ENCODE data around the gene CYP2A7.
"Not testable (repeated sequence)": the region's sequence is repeated elsewhere in the genome, so short reads cannot be mapped to it uniquely, and the experiment has no call there.

The CYP2A7 gene

GRCh38 chr19:40843653-40844052 lies 38.4 kb downstream of the CYP2A7 start:
- H3K4me1 ChIP-seq; H3K36me3 ChIP-seq (replicated peaks); DNase-seq (ENCODE audit: low spot score in 2 of 2); H3K9me3 ChIP-seq; in situ Hi-C loops (cut with MboI; ENCODE audit: low sequenced_read_pairs); H3K4me3 ChIP-seq; H3K27me3 ChIP-seq (ENCODE audit: low read depth): not testable (repeated sequence)

DNA sequence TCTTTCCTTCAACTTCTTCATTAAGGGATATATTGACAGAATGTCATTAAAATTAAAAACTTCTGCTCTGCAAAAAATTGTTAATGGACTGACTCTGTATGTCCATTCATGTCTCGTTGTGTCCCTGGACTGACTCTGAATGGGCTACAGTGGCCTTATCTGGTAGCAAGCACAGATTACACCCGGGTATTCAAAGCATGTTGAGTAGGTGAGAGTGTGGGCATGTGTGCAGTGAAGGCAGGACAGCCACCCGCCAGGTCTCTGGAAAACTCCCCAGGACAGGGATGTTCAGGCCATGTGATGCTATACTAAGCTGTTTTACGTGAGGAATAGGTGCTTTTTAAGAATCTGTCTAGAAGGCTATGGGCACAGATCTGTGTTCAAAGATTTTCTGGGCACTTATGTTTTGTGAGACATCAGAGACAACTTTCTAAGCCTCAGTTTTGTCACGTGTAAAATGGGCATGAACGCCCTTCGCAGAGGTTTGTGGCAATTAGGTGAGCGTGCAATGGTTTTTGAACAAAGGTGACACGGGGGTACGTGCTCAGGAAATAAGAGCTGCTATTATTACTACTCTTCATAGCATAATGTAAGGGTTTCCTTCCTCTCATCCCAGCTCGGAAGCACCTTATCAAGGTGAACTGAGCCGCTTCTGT lies 38.9 kb downstream of the CYP2A7 start:
- in situ Hi-C loops (cut with MboI; ENCODE audit: low sequenced_read_pairs); H3K4me3 ChIP-seq; H3K36me3 ChIP-seq (replicated peaks); H3K27me3 ChIP-seq (ENCODE audit: low read depth); H3K4me1 ChIP-seq; H3K9me3 ChIP-seq; DNase-seq (ENCODE audit: low spot score in 2 of 2): not testable (repeated sequence)

GRCh38 chr19:40842012-40842411 lies 40.0 kb downstream of the CYP2A7 start:
- H3K4me1 ChIP-seq; H3K36me3 ChIP-seq (replicated peaks); in situ Hi-C loops (cut with MboI; ENCODE audit: low sequenced_read_pairs); DNase-seq (ENCODE audit: low spot score in 2 of 2); H3K27me3 ChIP-seq (ENCODE audit: low read depth); H3K4me3 ChIP-seq; H3K9me3 ChIP-seq: not testable (repeated sequence)

GRCh38 chr19:40838477-40838876 lies 43.6 kb downstream of the CYP2A7 start:
- H3K4me1 ChIP-seq; H3K4me3 ChIP-seq; DNase-seq (ENCODE audit: low spot score in 2 of 2); H3K27me3 ChIP-seq (ENCODE audit: low read depth); H3K9me3 ChIP-seq; in situ Hi-C loops (cut with MboI; ENCODE audit: low sequenced_read_pairs); H3K36me3 ChIP-seq (replicated peaks): not testable (repeated sequence)

DNA sequence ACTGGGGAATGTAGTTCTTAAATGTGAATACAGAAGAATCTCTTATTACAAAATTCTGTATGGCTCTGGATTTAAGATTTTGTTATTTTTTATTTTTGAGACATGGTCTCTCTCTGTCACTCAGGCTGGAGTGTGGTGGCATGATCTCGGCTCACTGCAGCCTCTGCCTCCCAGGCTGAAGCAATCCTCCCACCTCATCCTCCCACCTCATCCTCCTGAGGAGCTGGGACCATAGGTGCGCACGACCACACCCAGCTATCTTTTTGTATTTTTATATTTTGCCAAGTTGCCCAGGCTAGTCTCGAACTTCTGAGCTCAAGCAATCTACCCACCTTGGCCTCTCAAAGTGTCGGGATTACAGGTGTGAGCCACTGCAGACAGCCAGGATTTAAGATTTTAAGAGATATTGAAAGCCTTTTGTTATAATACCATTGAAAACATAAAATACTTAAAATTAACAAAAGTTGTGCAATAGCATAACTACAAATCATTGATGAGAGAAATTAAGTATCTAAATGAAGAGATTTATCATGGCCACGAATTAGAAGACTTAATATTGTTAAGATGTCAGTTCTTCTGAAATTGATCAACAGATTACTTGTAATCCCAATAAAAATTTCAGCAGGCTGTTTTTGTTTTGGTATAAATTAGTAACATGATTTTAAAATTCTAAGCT lies 45.1 kb downstream of the CYP2A7 start:
- H3K27me3 ChIP-seq (ENCODE audit: low read depth) = no peaks in the 10 kb centered on the region
- no peaks in the 10 kb centered on the region for H3K9me3 ChIP-seq
- no peaks in the 10 kb centered on the region for H3K36me3 ChIP-seq (replicated peaks)
- H3K4me3 ChIP-seq = no peak overlapping the region
- H3K4me1 ChIP-seq = no peaks in the 10 kb centered on the region
- no peak for DNase-seq (ENCODE audit: low spot score in 2 of 2)
- in situ Hi-C loops (cut with MboI; ENCODE audit: low sequenced_read_pairs) = no loop called here

- H3K4me3 ChIP-seq; H3K4me1 ChIP-seq; DNase-seq (ENCODE audit: low spot score in 2 of 2); H3K27me3 ChIP-seq (ENCODE audit: low read depth); H3K36me3 ChIP-seq (replicated peaks); H3K9me3 ChIP-seq; in situ Hi-C loops (cut with MboI; ENCODE audit: low sequenced_read_pairs): not testable (repeated sequence)
Observed at GRCh38 chr19:40833728-40834533, 48.1 kb downstream of the CYP2A7 start.

GRCh38 chr19:40832431-40832790 lies 49.6 kb downstream of the CYP2A7 start:
- H3K27me3 ChIP-seq (ENCODE audit: low read depth); in situ Hi-C loops (cut with MboI; ENCODE audit: low sequenced_read_pairs); H3K4me3 ChIP-seq; H3K9me3 ChIP-seq; H3K4me1 ChIP-seq; H3K36me3 ChIP-seq (replicated peaks); DNase-seq (ENCODE audit: low spot score in 2 of 2): not testable (repeated sequence)

- Histone ChIP-seq H3K4me3 (no peak overlapping the region), H3K27me3 (ENCODE audit: low read depth) (no peaks in the 10 kb centered on the region), H3K4me1 (no peaks in the 10 kb centered on the region), H3K36me3 (replicated peaks) (no peaks in the 10 kb centered on the region), H3K9me3 (no peaks in the 10 kb centered on the region)
- in situ Hi-C loops (cut with MboI; ENCODE audit: low sequenced_read_pairs) = no loop called here
- DNase-seq (ENCODE audit: low spot score in 2 of 2) = no peak
Observed at GRCh38 chr19:40831502-40832430, 50.3 kb downstream of the CYP2A7 start.

DNA sequence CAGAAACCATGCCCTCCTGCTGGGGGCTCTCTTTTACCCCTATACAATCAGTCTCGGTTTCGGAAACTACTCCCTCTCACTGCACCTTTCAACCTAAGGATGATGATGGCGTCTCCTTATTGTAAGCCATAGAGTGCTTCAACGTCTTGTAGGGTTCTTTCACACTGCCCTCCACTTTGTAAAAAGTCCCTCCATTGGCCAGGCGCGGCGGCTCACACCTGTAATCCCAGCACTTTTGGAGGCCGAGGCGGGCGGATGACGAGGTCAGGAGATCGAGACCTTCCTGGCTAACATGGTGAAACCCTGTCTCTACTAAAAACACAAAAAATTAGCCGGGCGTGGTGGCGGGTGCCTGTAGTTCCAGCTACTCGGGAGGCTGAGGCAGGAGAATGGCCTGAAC lies 51.3 kb downstream of the CYP2A7 start:
- H3K4me1 ChIP-seq; H3K9me3 ChIP-seq; H3K27me3 ChIP-seq (ENCODE audit: low read depth); H3K4me3 ChIP-seq; in situ Hi-C loops (cut with MboI; ENCODE audit: low sequenced_read_pairs); H3K36me3 ChIP-seq (replicated peaks); DNase-seq (ENCODE audit: low spot score in 2 of 2): not testable (repeated sequence)

GRCh38 chr19:40829205-40829604 lies 52.8 kb downstream of the CYP2A7 start:
- H3K9me3 ChIP-seq = no peaks in the 10 kb centered on the region
- H3K36me3 ChIP-seq (replicated peaks) = no peaks in the 10 kb centered on the region
- no peak overlapping the region for H3K4me3 ChIP-seq
- H3K27me3 ChIP-seq (ENCODE audit: low read depth) = no peaks in the 10 kb centered on the region
- DNase-seq (ENCODE audit: low spot score in 2 of 2) = no peak
- in situ Hi-C loops (cut with MboI; ENCODE audit: low sequenced_read_pairs) = loop anchor here (10.0 kb wide), 1 partner anchor 164 kb away; no protein-coding TSS in a partner anchor
- H3K4me1 ChIP-seq = no peaks in the 10 kb centered on the region

- in situ Hi-C loops (cut with MboI; ENCODE audit: low sequenced_read_pairs) = loop anchor here (10.0 kb wide), 1 partner anchor 163 kb away; no protein-coding TSS in a partner anchor
- H3K4me3 ChIP-seq = no peak overlapping the region
- no peak for DNase-seq (ENCODE audit: low spot score in 2 of 2)
- H3K36me3 ChIP-seq (replicated peaks) = no peaks in the 10 kb centered on the region
- H3K4me1 ChIP-seq = no peaks in the 10 kb centered on the region
- H3K9me3 ChIP-seq = no peaks in the 10 kb centered on the region
- no peaks in the 10 kb centered on the region for H3K27me3 ChIP-seq (ENCODE audit: low read depth)
Observed at GRCh38 chr19:40827386-40828247, 54.4 kb downstream of the CYP2A7 start.

DNA sequence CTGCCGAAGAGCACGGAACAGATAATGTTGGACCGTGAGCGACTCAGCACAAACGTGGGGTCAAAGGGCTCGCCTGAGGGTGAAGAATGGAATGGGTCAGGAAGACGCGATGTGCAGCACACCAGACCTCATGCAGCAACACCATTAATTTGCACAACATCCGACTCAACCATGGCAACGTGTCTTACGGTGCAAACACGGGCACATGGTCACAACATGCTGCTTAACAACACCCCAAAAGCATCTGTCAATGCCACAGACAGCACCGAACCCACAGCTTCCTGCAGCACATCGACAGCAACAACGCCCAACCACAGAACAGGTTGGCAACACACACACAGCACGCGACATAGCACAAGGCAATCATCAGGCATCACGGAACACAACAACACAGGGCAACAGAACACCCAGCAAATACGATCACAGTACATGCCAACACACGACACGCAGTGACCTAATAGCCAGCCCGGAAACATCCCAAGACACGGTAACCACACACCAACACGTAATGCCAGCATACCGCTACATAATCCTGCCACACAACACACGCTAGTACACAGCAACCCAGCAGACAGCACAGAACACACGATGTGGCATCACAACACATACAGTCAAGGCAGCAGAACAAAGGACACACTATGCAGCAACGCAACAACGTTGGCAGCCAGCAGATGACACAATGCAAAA lies 55.2 kb downstream of the CYP2A7 start:
- H3K27me3 ChIP-seq (ENCODE audit: low read depth); H3K9me3 ChIP-seq; DNase-seq (ENCODE audit: low spot score in 2 of 2); H3K36me3 ChIP-seq (replicated peaks); H3K4me3 ChIP-seq; H3K4me1 ChIP-seq: not testable (repeated sequence)
- in situ Hi-C loops (cut with MboI; ENCODE audit: low sequenced_read_pairs) = loop anchor here (10.0 kb wide), 1 partner anchor 162 kb away; no protein-coding TSS in a partner anchor
